Measurements from ENCODE around the gene MYOZ2.

GRCh38 chr4:119170195-119170594 lies 34.6 kb downstream of the MYOZ2 start:
- no peak for TF ChIP-seq CTCF (IDR thresholded peaks at IDR 0.05; ENCODE audit: low read depth, low read length)
- TF ChIP-seq EZH2phosphoT487 (IDR thresholded peaks at IDR 0.05; ENCODE audit: low read depth), result no peak

Measured in OCI-LY3 (cell line).